HG03520 (cell line): ENCODE data around the gene KIAA1614.
"Not testable (repeated sequence)": the region's sequence is repeated elsewhere in the genome, so short reads cannot be mapped to it uniquely, and the experiment has no call there.

ENCODE experiments used
- ATAC-seq: cut with Tn5 transposase; IDR thresholded peaks from one replicate; pipeline ENCODE4 v1.9.1; 2021; ENCODE audit warnings: mild to moderate bottlenecking, moderate library complexity; ENCODE audit not compliant: unreplicated experiment

Gene KIAA1614

GRCh38 chr1:180954005-180954800, 41.5 kb downstream of the KIAA1614 start:
- peak; percentile 71 for ATAC-seq

- ATAC-seq: no peak
These were observed 42.1 kb downstream of the KIAA1614 start for GRCh38 chr1:180954801-180955165.

GRCh38 chr1:180956028-180956640, 43.4 kb downstream of the KIAA1614 start:
- ATAC-seq: no peak

GRCh38 chr1:180959620-180960019, 46.9 kb downstream of the KIAA1614 start:
- not testable (repeated sequence) for ATAC-seq

DNA sequence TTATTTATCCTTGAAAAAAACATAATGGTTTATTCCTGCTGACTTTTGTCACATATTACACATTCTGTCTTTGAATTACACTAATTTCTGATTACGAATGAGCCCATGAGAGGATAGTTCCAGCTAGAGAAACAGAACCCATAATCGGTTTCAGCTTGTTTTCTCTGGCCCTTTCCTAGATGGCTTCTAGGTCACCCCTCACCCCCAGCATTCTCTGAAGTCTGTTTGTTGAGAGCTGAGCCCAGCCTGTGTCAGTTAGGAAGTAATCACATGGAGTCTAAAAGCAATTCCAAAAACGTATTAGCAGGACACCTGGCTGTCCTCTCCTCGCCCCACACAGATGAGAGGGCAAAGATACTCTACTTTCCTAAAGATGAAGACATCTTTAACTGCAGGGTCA, 48.9 kb downstream of the KIAA1614 start:
- no peak for ATAC-seq

DNA sequence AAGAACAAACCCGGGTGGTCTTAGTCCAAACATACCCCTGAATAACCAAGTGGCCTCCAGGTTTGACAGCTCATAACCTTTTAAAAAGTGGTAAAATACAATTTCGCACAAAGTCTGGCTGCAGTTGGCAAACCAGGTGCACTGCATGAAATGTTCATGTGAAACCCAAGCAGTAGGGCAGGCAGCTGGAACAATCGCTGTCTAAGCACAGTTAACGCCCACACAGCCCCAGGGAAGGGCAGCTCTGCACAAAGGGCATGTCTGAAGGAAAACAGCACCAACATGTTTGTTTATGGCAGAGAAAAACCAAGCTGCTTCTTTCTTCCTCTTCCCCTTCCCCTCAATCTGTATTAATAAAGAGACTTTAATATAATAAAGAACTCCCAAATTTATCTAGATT, 49.5 kb downstream of the KIAA1614 start:
- ATAC-seq: no peak

GRCh38 chr1:180964056-180964455, 51.4 kb downstream of the KIAA1614 start:
- no peak for ATAC-seq

DNA sequence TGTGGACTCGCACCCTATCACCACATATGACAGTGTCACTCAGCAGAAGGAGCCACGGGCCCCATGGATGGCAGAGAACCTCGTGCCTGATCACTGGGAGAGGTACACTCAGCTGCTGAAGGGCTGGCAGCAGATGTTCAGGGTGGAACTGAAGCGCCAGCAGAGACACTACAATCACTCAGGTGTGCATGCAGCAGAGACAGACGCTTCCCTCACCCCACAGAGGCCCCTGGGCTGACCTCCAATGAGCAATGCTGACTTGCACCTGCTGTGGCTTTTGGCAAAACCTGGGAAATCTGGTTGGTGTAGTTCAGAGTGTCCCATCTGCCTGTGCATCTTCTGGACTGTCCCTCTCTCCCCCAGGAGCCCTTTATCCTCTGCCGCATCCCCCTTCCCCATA, 51.9 kb downstream of the KIAA1614 start:
- ATAC-seq: no peak

DNA sequence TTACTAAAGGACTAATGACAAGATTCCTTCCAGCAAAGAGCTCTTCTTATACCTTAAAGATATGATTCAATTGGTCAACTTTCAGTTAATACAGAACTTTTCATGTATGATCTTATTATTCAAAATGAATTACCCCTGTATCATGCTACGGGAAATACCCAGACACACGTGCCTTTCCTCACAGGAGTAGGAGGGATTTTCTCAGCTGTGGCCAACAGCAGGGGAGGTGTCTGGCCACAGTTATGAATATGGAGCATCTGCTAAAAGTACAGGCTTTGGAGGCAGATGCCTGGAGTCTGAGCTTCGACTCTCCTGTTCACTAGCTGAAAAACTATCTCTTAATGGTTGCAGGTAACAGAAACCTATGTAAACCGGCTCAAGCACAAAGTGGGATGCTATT, 53.6 kb downstream of the KIAA1614 start:
- no peak for ATAC-seq

DNA sequence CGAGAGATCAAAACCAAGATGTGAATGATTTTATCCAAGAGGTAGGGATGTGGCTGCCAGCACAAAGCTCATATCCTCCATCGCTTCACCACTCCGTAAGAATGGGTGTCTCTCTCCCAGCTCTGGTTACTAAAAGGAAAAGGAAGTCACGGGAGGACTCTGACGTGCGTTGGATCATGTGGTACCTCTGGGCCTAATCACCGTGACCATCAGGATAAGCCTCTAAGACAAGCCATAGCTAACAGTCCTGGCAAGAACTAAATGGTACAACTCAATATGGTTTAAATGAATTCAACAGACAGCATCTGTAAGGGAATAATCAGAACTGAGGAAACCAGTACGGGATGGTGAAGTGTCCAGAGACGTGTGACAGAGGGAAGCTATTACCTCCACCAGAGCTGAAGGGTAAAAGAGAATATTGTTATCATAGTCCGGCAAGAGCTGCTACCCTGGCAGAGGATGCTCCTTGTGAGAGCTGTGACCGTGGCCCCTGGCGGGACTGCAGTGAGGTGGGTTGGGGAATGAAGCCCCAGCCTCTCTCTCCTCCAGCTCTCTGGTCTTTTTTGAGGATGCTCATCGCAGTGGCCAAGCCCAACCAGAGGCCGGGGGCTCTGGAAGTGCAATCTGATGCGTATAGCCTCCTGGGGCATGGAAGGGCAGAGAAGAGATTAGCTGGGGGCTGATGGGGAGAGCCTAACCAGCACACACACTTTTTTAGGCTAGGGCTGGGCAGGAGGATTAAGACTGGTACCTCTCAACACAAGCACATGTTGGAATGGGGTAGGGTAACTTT, 54.2 kb downstream of the KIAA1614 start:
- ATAC-seq: no peak

- ATAC-seq: no peak
These were observed 54.9 kb downstream of the KIAA1614 start for GRCh38 chr1:180967558-180967957.

GRCh38 chr1:180968834-180969233, 56.1 kb downstream of the KIAA1614 start:
- not testable (repeated sequence) for ATAC-seq

- no peak for ATAC-seq
These were observed 56.7 kb downstream of the KIAA1614 start for GRCh38 chr1:180969434-180969833.

DNA sequence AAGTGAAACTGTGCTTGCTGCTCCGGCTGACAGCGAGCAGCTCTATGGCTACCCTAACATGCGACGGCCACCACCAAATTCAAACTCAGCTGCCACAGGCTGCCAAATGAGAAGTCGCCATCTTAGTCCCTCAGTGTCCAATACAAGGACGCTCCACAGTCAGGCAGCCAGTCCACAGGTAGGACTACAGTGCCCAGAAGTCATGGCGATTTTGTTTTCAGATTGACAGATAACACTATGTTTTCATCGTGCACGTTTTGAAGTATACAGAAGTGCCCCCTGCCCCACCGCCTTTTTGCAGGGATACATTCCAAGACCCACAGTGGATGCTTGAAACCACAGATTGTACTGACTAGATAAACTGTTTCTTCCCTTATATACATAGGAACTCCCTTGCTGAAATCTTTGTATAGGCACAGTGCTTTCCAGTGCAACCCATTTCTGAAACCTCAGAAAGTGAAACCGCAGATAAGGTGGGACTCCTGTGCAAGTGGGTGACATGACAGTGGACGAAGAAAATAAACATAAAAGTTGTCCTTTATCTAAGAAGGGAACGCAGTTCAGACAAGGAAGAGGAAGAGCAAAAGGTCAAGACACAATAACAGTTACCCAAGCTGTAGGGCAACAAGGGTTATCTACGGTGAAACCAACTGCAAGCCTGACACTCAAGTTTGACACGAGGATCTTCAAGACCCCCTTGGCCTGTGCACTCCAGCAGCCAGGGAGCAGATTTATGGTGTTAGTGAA, 57.8 kb downstream of the KIAA1614 start:
- ATAC-seq: no peak

DNA sequence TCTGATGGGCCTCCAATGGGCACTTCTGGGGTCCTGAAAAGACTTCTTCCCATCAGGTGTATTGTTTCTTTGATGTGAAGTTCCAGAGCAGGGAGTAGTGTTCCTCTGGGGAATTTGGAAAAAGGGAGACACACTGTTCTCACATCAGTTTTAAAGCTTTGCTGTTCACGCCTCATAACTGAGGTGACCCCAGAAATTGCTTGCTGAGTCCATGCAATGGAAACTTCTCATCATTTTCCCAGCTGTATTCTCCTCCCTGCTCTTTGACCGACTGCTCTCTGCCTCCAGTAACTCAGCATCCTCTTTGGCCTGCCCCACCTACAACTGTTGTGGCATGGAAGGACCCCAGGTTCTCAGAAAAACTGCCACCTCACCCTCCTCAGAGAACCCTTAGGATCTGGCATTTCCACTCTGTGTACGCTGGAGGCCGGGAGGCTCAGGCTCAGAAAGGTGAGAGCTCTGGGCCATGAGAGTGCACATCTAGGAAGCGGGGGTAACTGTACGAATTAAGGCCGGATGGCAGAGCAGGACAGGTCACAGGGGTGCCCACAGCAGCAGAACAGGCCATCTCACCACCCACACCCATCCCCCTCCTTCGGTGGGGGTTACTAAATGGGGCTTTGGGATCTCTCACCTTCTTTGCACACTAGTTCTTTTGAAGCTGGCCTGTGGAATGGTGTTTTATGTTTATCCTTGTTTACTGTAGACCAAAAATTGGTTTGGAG, 58.7 kb downstream of the KIAA1614 start:
- ATAC-seq: no peak

- no peak for ATAC-seq
These were observed 60.7 kb downstream of the KIAA1614 start for GRCh38 chr1:180973369-180973768.

DNA sequence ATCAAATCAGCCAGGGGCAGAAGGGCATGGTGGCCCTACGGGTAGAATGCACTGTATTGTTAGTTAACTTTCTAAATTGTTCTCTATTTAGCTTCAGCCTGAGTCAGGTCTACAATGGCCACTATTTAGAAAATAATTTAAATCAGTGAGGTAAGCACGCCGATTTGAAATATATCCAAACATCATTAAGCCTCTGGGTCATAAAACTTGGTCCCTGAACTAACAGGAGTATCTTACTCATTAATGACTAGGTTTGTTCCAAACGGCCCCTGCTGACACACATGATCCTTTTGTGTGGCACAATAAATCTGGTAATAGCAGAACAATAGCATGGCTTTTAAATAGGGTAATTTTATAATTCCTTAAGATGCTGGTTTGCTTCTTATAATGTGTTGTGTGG, 61.5 kb downstream of the KIAA1614 start:
- no peak for ATAC-seq

- ATAC-seq: no peak
These were observed 62.9 kb downstream of the KIAA1614 start for GRCh38 chr1:180975551-180975950.

DNA sequence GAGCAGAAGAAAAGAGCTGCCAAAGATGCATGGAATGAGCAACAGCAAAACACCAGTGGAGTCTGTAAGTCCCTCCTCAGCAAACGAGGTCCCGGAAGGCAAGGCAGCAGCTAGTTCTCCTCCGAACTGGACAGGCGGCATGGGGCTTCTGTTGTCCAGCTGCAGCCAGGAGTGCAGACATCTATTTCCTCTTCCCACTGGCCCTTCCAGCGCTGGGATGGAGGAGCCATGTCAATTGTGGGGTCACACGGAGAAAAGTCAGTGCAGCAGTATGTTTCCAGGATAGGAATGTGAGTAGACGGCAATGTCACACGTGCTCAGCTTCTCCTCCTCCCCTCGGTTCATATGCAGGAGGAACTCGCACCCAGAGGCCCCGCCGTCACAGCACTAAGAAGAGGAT, 63.5 kb downstream of the KIAA1614 start:
- ATAC-seq: no peak

DNA sequence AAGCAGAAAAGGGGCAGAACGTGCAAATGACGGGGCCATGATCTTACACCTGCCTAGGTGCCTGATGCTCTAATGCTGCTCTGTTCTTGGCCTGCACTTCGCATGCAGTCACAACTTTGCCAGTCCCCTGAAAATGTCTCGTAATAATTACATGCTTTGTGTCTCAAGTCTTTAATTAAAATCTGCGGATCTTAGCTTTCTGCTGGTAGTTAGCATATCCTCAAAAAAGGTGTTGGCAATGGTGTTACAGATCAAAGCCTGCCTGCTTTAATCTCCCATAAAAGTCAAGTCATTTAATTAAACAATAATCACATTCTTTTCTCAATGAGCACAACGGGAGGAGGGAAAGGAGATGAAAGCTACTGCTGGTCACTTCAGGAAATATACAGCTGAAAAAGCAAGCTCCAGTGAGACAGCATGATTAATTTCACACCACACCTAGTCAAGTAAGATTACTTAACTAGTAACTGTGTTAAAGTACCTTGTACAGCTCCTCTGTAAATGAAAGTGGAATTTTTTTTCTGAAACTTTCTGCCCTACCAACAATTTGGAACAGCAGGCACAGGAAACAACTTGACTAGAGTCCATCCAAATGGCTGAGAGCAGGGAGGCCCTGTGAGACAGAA, 64.1 kb downstream of the KIAA1614 start:
- ATAC-seq: no peak
